HG02981 (cell line): ENCODE results near the gene TMBIM1.

ENCODE experiments used
- ATAC-seq: cut with Tn5 transposase; IDR thresholded peaks from one replicate; pipeline ENCODE4 v1.9.1; 2021; ENCODE audit warnings: mild to moderate bottlenecking, moderate library complexity; ENCODE audit not compliant: unreplicated experiment

Gene TMBIM1

DNA sequence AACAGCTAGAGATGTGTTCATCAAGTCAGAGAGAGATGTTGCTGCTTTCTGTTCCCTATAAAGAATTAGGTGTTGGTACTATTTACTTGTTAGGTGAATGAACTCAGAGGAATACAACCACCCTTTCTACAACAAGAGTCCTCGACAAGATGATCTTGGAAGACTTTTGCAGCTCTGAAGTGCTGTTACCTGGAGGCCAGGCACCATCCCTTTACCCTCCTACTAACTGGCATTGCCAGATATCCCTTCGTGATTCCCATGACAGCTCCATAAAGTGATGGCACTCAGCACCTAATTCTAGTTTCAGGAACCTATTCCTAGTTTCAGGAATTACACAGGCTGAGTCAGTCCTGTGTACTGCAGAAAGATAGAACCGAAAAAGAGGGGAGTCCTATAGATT is 65.4 kb downstream of the TMBIM1 start:
- ATAC-seq = no peak
